GM23338 (cell line): ENCODE results near the gene JARID2. TPM values are rescaled to one million over a fixed set of nuclear protein-coding genes. Genes with fewer than 3 reads are reported as not detected.

Experiments used
- ATAC-seq: fragments of 200-7000 bp; cut with Tn5 transposase; 3 replicates; pipeline ENCODE4 v1.9.1; 2020
- DNase-seq: peaks from one replicate; pipeline ENCODE4 v3.0.0-alpha.2; 2015; ENCODE audit warnings: low spot score
- H2AFZ ChIP-seq: fragments of 200-600 bp; sonication (generic); 2 replicates; pipeline ENCODE4 v1.8.0; 2016; ENCODE audit warnings: antibody characterized with exemption, mild to moderate bottlenecking, moderate library complexity
- H3F3A ChIP-seq: fragments of 200-600 bp; sonication (generic); replicated peaks from 2 replicates; pipeline ENCODE4 v1.8.0; 2017; ENCODE audit warnings: antibody characterized with exemption, mixed run types, low read depth
- H3K27ac ChIP-seq: fragments of 200-600 bp; sonication (generic); 2 replicates; pipeline ENCODE4 v1.6.1; 2016; ENCODE audit warnings: low read depth
- H3K27me3 ChIP-seq: fragments of 200-600 bp; sonication (generic); 2 replicates; pipeline ENCODE4 v1.8.0; 2016; ENCODE audit warnings: mild to moderate bottlenecking, mixed run types, moderate library complexity; ENCODE audit not compliant: insufficient read depth
- H3K36me3 ChIP-seq: fragments of 200-600 bp; sonication (generic); 2 replicates; pipeline ENCODE4 v1.8.0; 2016; ENCODE audit warnings: mild to moderate bottlenecking; ENCODE audit not compliant: insufficient read depth
- H3K4me1 ChIP-seq: fragments of 200-600 bp; sonication (generic); 2 replicates; pipeline ENCODE4 v1.8.0; 2016; ENCODE audit warnings: mild to moderate bottlenecking, moderate library complexity; ENCODE audit not compliant: insufficient read depth
- H3K4me2 ChIP-seq: fragments of 200-600 bp; sonication (generic); 2 replicates; pipeline ENCODE4 v1.7.1; 2017; ENCODE audit warnings: mixed run types
- H3K4me3 ChIP-seq: fragments of 200-600 bp; sonication (generic); 2 replicates; pipeline ENCODE4 v1.6.1; 2016; ENCODE audit warnings: mixed run types
- H3K79me2 ChIP-seq: fragments of 200-600 bp; sonication (generic); replicated peaks from 2 replicates; pipeline ENCODE4 v1.8.0; 2017; ENCODE audit warnings: mild to moderate bottlenecking; ENCODE audit not compliant: insufficient read depth
- H3K9me2 ChIP-seq: fragments of 200-600 bp; sonication (generic); 2 replicates; pipeline ENCODE4 v1.8.0; 2017; ENCODE audit not compliant: insufficient read depth
- H4K20me1 ChIP-seq: fragments of 200-600 bp; sonication (generic); replicated peaks from 2 replicates; pipeline ENCODE4 v1.8.0; 2017; ENCODE audit warnings: mild to moderate bottlenecking; ENCODE audit not compliant: insufficient read depth
- H3K27ac Mint-ChIP-seq: 2 replicates; pipeline ENCODE4 v1.8.0; 2020; ENCODE audit warnings: inconsistent platforms, mild to moderate bottlenecking, moderate library complexity, mixed read lengths
- H3K27me3 Mint-ChIP-seq: 3 replicates; pipeline ENCODE4 v1.8.0; 2022; ENCODE audit warnings: low read depth, mild to moderate bottlenecking, moderate library complexity, mixed read lengths, inconsistent platforms; ENCODE audit not compliant: insufficient read depth, poor library complexity
- H3K36me3 Mint-ChIP-seq: 3 replicates; pipeline ENCODE4 v1.8.0; 2021; ENCODE audit warnings: low read depth, mild to moderate bottlenecking, inconsistent platforms, moderate library complexity, mixed read lengths
- H3K4me1 Mint-ChIP-seq: 3 replicates; pipeline ENCODE4 v1.8.0; 2020; ENCODE audit warnings: mild to moderate bottlenecking, inconsistent platforms, mixed read lengths
- H3K4me3 Mint-ChIP-seq: 3 replicates; pipeline ENCODE4 v1.8.0; 2021; ENCODE audit warnings: moderate library complexity, mild to moderate bottlenecking, inconsistent platforms, mixed read lengths
- H3K9me3 Mint-ChIP-seq: 3 replicates; pipeline ENCODE4 v1.8.0; 2020; ENCODE audit warnings: moderate library complexity, mild to moderate bottlenecking, inconsistent platforms, mixed read lengths
- CREB1 ChIP-seq: fragments of 250-450 bp; sonication (Bioruptor Pico); IDR thresholded peaks from 2 replicates; pipeline ENCODE4 v1.5.0; 2020; ENCODE audit warnings: low read depth, mild to moderate bottlenecking, moderate library complexity
- CTCF ChIP-seq, 2 experiments: fragments of 200-600 bp in 1 of 2; sonication (generic) in 1 of 2; conservative IDR thresholded peaks; 2 replicates each; pipeline versions ENCODE4 v1.5.1 to v1.6.1; 2016 to 2017; ENCODE audit warnings: antibody characterized with exemption in 2 of 2, low read depth in 2 of 2, mild to moderate bottlenecking in 2 of 2, moderate library complexity in 1 of 2
- EZH2 ChIP-seq: fragments of 200-600 bp; sonication (generic); IDR thresholded peaks from one replicate; pipeline ENCODE4 v1.8.0; 2017; ENCODE audit warnings: antibody characterized with exemption, mild to moderate bottlenecking, low read depth; ENCODE audit not compliant: unreplicated experiment
- EZH2phosphoT487 ChIP-seq: fragments of 200-600 bp; sonication (generic); IDR thresholded peaks from one replicate; pipeline ENCODE4 v1.8.1; 2018; ENCODE audit warnings: antibody characterized with exemption; ENCODE audit not compliant: unreplicated experiment
- JUNB ChIP-seq: IDR thresholded peaks from one replicate; pipeline ENCODE4 v1.6.1; 2016; ENCODE audit warnings: antibody characterized with exemption; ENCODE audit not compliant: unreplicated experiment
- NANOG ChIP-seq: IDR thresholded peaks from 2 replicates; pipeline ENCODE4 v1.6.1; 2016; ENCODE audit warnings: antibody characterized with exemption, borderline replicate concordance
- POLR2AphosphoS5 ChIP-seq: IDR thresholded peaks from 2 replicates; pipeline ENCODE4 v1.6.1; 2016; ENCODE audit warnings: antibody characterized with exemption, low read depth
- REST ChIP-seq: IDR thresholded peaks from one replicate; pipeline ENCODE4 v1.6.1; 2018; ENCODE audit warnings: antibody characterized with exemption; ENCODE audit not compliant: unreplicated experiment
- STAT1 ChIP-seq: IDR thresholded peaks from one replicate; pipeline ENCODE4 v1.6.1; 2016; ENCODE audit warnings: antibody characterized with exemption; ENCODE audit not compliant: unreplicated experiment
- ZNF114 ChIP-seq: fragments of 250-450 bp; sonication (Bioruptor Pico); IDR thresholded peaks from 2 replicates; pipeline ENCODE4 v1.5.0; 2020; ENCODE audit warnings: mild to moderate bottlenecking, moderate library complexity
- ZNF331 ChIP-seq: fragments of 250-450 bp; sonication (Bioruptor Pico); IDR thresholded peaks from 2 replicates; pipeline ENCODE4 v1.5.0; 2020; ENCODE audit warnings: low read depth, mild to moderate bottlenecking, moderate library complexity
- polyA plus RNA-seq: library from polyadenylated mRNA; unstranded; fragments of >200 nt; fragmentation: Nextera tagmentation; extraction: Ambion mirVana; gene quantifications from 2 replicates; pipeline ENCODE4 v1.2.1, GENCODE V29; 2016
- total RNA-seq: library from RNA; depleted of rRNA; stranded (reverse); fragments of >200 nt; shearing (Covaris generic); gene quantifications from 2 replicates; pipeline ENCODE4 v1.2.3, GENCODE V29; 2014

Gene JARID2
- total and polyA plus RNA-seq, 2 experiments from 2014 or later = 92.8 to 196 TPM

GRCh38 chr6:15512721-15513120 lies 266.9 kb downstream of the JARID2 start (continued):
- TF ChIP-seq REST (no peak), STAT1 (no peak), JUNB (no peak), ZNF331 (CRISPR knock-in tag) (no peak)

DNA sequence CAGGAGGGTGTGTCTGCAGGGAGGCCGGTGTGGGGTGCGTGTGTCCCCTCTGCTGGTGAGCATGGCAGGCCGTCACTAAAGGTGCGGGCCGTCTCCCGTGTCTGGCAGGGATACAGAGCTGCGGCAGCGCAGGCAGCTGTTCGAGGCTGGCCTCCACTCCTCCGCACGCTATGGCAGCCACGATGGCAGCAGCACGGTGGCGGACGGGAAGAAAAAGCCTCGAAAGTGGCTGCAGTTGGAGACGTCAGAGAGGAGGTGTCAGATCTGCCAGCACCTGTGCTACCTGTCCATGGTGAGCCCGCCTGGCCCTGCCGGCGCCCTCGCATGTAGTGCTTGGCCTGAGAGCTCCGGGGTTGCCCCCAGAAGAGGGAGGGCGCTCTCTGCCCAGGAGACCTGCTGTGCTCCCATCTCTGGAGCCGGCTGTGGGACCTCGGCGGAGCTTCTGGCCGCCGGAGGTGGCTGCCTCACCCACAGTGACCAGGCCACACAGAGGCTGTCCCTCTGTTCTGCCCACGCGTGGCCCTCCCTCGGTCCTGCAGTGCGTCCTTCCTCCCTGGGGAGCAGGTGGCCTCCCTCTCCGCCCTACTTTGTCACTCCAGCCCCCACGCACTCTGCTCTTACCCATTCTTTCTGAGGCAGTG lies 267.4 kb downstream of the JARID2 start:
- H3K4me3 Mint-ChIP-seq = no peak overlapping the region
- no peaks in the 10 kb centered on the region for H3K27me3 ChIP-seq
- H3K27ac Mint-ChIP-seq = no peak overlapping the region
- DNase-seq (no peak), ATAC-seq (no peak; the same call in 2 of the 3 replicates)
- peaks cover 67% of the 10 kb centered on the region for H3K36me3 ChIP-seq
- H3F3A ChIP-seq = peaks cover 60% of the 10 kb centered on the region
- H3K9me3 Mint-ChIP-seq = peaks cover 5% of the 10 kb centered on the region; the same call in 2 of the 3 replicates
- H3K36me3 Mint-ChIP-seq = peaks cover 100% of the 10 kb centered on the region
- H3K27me3 Mint-ChIP-seq = peaks cover 78% of the 10 kb centered on the region
- H3K4me1 ChIP-seq = no peaks in the 10 kb centered on the region
- peaks cover 71% of the 10 kb centered on the region for H4K20me1 ChIP-seq
- H3K4me3 ChIP-seq = no peak overlapping the region
- H3K9me2 ChIP-seq = no peaks in the 10 kb centered on the region
- H2AFZ ChIP-seq = no peak overlapping the region
- no peak overlapping the region for H3K4me2 ChIP-seq
- peaks cover 29% of the 10 kb centered on the region for H3K4me1 Mint-ChIP-seq
- H3K79me2 ChIP-seq = peaks cover 63% of the 10 kb centered on the region
- no peak overlapping the region for H3K27ac ChIP-seq
- no peak for TF ChIP-seq CTCF (conservative IDR thresholded peaks at IDR 0.05; ENCODE audit: low read depth in 2 of 2)
- TF ChIP-seq EZH2phosphoT487 = no peak
- no peak for TF ChIP-seq NANOG
- TF ChIP-seq STAT1 = no peak
- no peak for TF ChIP-seq ZNF114
- no peak for TF ChIP-seq REST
- TF ChIP-seq CREB1 (CRISPR knock-in tag) = no peak
- no peak for TF ChIP-seq JUNB
- no peak for TF ChIP-seq EZH2
- TF ChIP-seq POLR2AphosphoS5 = no peak
